ENCODE data around the gene EZR.
"Not testable (repeated sequence)": the region's sequence is repeated elsewhere in the genome, so short reads cannot be mapped to it uniquely, and the experiment has no call there.

EZR gene

DNA sequence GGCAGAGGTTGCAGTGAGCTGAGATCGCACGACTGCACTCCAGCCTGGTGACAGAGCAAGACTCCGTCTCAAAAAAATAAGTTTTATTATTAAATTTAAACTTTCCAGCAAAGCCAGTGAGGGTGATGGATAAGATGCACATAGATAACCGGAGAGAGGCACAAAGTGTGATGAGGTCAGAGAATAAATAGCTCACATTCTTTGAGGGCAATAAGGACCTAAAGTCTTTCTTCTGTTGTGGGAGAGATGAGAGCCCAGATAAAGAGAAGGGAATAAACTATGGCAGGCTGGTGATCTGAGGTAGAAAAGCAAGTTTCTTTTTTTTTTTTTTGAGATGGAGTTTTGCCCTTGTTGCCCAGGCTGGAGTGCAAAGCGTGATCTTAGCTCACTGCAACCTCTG, 20.6 kb upstream of the EZR start:
- Histone ChIP-seq H3K79me2 (no peaks in the 10 kb centered on the region), H3K4me3 (ENCODE audit: low read depth, low read length) (no peak overlapping the region), H2AFZ (peak overlapping the region; percentile 43), H3K4me1 (peaks cover 43% of the 10 kb centered on the region), H3K27ac (peak overlapping the region; percentile 88), H3K9me3 (ENCODE audit: control insufficient read depth, low read length) (no peaks in the 10 kb centered on the region), H3K36me3 (ENCODE audit: control insufficient read depth, insufficient read depth, low read length) (no peaks in the 10 kb centered on the region), H3K9ac (no peak overlapping the region), H3K4me2 (ENCODE audit: low read length) (no peak overlapping the region), H3K27me3 (ENCODE audit: control insufficient read depth, insufficient read depth, low read length) (no peaks in the 10 kb centered on the region)
- TF ChIP-seq, protein P1, sequence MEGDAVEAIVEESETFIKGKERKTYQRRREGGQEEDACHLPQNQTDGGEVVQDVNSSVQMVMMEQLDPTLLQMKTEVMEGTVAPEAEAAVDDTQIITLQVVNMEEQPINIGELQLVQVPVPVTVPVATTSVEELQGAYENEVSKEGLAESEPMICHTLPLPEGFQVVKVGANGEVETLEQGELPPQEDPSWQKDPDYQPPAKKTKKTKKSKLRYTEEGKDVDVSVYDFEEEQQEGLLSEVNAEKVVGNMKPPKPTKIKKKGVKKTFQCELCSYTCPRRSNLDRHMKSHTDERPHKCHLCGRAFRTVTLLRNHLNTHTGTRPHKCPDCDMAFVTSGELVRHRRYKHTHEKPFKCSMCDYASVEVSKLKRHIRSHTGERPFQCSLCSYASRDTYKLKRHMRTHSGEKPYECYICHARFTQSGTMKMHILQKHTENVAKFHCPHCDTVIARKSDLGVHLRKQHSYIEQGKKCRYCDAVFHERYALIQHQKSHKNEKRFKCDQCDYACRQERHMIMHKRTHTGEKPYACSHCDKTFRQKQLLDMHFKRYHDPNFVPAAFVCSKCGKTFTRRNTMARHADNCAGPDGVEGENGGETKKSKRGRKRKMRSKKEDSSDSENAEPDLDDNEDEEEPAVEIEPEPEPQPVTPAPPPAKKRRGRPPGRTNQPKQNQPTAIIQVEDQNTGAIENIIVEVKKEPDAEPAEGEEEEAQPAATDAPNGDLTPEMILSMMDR (IDR thresholded peaks at IDR 0.05) = no peak

DNA sequence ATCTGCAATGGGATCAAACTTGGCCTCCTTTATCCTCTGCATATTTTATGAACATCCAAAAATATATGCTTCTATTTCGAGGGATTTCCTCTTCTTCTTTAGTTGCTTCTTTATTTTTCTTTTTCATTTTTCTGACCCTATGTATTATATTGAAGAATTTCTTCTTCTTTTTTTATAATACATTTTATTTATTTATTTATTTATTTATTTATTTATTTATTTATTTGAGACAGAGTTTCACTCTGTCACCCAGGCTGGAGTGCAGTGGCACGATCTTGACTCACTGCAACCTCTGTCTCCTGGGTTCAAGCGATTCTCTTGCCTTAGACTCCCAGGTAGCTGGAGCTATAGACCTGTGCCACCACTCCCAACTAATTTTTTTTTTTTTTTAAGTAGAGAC, 19.6 kb upstream of the EZR start:
- not testable (repeated sequence) for H3K9ac ChIP-seq; H3K4me3 ChIP-seq (ENCODE audit: low read depth, low read length); H3K79me2 ChIP-seq; H3K27me3 ChIP-seq (ENCODE audit: control insufficient read depth, insufficient read depth, low read length); H3K36me3 ChIP-seq (ENCODE audit: control insufficient read depth, insufficient read depth, low read length); H2AFZ ChIP-seq; H3K9me3 ChIP-seq (ENCODE audit: control insufficient read depth, low read length)
- Histone ChIP-seq H3K4me2 (ENCODE audit: low read length) (peak overlapping the region; percentile 36), H3K27ac (peak overlapping the region; percentile 88), H3K4me1 (peaks cover 37% of the 10 kb centered on the region)

- Histone ChIP-seq H3K9ac (no peak overlapping the region), H2AFZ (peak overlapping the region; percentile 51)
These were observed 18.8 kb upstream of the EZR start for GRCh38 chr6:158837684-158838625.

GRCh38 chr6:158836625-158837311, 17.6 kb upstream of the EZR start:
- H3K4me3 ChIP-seq (ENCODE audit: low read depth, low read length) = no peak overlapping the region
- no peaks in the 10 kb centered on the region for H3K9me3 ChIP-seq (ENCODE audit: control insufficient read depth, low read length)
- peak overlapping the region; percentile 92 for H3K27ac ChIP-seq
- H3K27me3 ChIP-seq (ENCODE audit: control insufficient read depth, insufficient read depth, low read length) = no peaks in the 10 kb centered on the region
- TF ChIP-seq, protein P1 (IDR thresholded peaks at IDR 0.05) = no peak
- peaks cover 35% of the 10 kb centered on the region for H3K4me1 ChIP-seq
- H3K36me3 ChIP-seq (ENCODE audit: control insufficient read depth, insufficient read depth, low read length) = no peaks in the 10 kb centered on the region
- H3K79me2 ChIP-seq = no peaks in the 10 kb centered on the region
- no peak overlapping the region for H2AFZ ChIP-seq
- no peak overlapping the region for H3K9ac ChIP-seq
- no peak overlapping the region for H3K4me2 ChIP-seq (ENCODE audit: low read length)

More at GRCh38 chr6:158837684-158838625, 18.8 kb upstream of the EZR start:
- TF ChIP-seq, protein P1 (IDR thresholded peaks at IDR 0.05) = no peak
- Histone ChIP-seq H3K36me3 (ENCODE audit: control insufficient read depth, insufficient read depth, low read length) (no peaks in the 10 kb centered on the region), H3K27me3 (ENCODE audit: control insufficient read depth, insufficient read depth, low read length) (no peaks in the 10 kb centered on the region), H3K4me3 (ENCODE audit: low read depth, low read length) (no peak overlapping the region), H3K27ac (peak overlapping the region; percentile 88), H3K79me2 (no peaks in the 10 kb centered on the region), H3K4me1 (peaks cover 35% of the 10 kb centered on the region), H3K4me2 (ENCODE audit: low read length) (peak overlapping the region; percentile 36), H3K9me3 (ENCODE audit: control insufficient read depth, low read length) (no peaks in the 10 kb centered on the region)

DNA sequence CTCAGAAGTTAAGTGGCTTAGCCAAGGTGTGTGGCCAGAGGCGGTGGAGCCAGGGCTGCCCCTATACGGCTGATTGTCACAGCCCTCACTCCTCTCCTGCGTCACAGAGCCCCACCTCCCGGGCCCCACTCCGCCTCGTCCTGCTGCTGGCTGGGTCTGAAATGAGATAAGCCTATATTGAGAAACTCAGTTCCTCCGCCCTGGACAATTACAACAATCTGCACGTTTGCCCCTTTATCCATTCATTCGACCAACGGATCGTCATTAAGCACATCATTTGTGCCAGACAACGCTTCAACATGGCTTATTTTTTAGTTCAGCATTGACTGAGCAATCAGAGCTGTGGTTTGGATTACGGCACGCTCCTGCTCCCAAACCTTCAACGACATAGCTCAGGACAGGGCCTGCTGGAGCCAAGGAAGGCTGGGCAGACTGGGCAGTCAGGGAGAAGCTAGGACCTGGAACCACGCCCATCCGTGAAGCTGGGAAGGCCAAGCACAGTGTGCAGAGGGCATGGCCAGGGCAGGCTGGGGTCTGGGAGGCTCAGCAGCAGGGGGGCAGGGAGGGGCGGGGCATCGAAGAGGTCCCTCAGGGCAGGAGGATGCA, 16.6 kb upstream of the EZR start:
- Histone ChIP-seq H3K79me2 (no peaks in the 10 kb centered on the region), H3K4me3 (ENCODE audit: low read depth, low read length) (no peak overlapping the region), H3K27me3 (ENCODE audit: control insufficient read depth, insufficient read depth, low read length) (no peaks in the 10 kb centered on the region), H3K4me1 (peaks cover 35% of the 10 kb centered on the region), H3K4me2 (ENCODE audit: low read length) (no peak overlapping the region), H2AFZ (peak overlapping the region; percentile 65), H3K27ac (peak overlapping the region; percentile 92), H3K9ac (peak overlapping the region; percentile 4), H3K9me3 (ENCODE audit: control insufficient read depth, low read length) (no peaks in the 10 kb centered on the region), H3K36me3 (ENCODE audit: control insufficient read depth, insufficient read depth, low read length) (no peaks in the 10 kb centered on the region)
- TF ChIP-seq, protein P1 (IDR thresholded peaks at IDR 0.05) = no peak
